GM18909 (cell line): ENCODE measurements around the gene EEF2K.
"Not testable (repeated sequence)": the region's sequence is repeated elsewhere in the genome, so short reads cannot be mapped to it uniquely, and the experiment has no call there.

ENCODE experiments used
- ATAC-seq: cut with Tn5 transposase; IDR thresholded peaks from one replicate; pipeline ENCODE4 v1.9.1; 2021; ENCODE audit warnings: mild to moderate bottlenecking; ENCODE audit not compliant: unreplicated experiment, poor library complexity

The EEF2K gene

GRCh38 chr16:22284637-22285036, 78.6 kb downstream of the EEF2K start:
- no peak for ATAC-seq

GRCh38 chr16:22285080-22285479, 79.0 kb downstream of the EEF2K start:
- ATAC-seq = no peak

- no peak for ATAC-seq
Measured at GRCh38 chr16:22291020-22291419, 84.9 kb downstream of the EEF2K start.

- no peak for ATAC-seq
Measured at GRCh38 chr16:22291860-22292318, 85.8 kb downstream of the EEF2K start.

GRCh38 chr16:22292320-22292719, 86.2 kb downstream of the EEF2K start:
- ATAC-seq = no peak

- no peak for ATAC-seq
Measured at GRCh38 chr16:22293137-22294106, 87.3 kb downstream of the EEF2K start.

GRCh38 chr16:22296225-22297113, 90.4 kb downstream of the EEF2K start:
- peak; percentile 1 for ATAC-seq

GRCh38 chr16:22297114-22297870, 91.2 kb downstream of the EEF2K start, which contains the start of gene POLR3E:
POLR3E (plus strand) TSS chr16:22297409; CDS start chr16:22302969, 5,560 bp downstream.
- ATAC-seq = peak; percentile 82

- peak; percentile 37 for ATAC-seq
Measured at GRCh38 chr16:22297871-22298733, 92.0 kb downstream of the EEF2K start.

GRCh38 chr16:22299036-22299435, 93.0 kb downstream of the EEF2K start:
- ATAC-seq = no peak

- no peak for ATAC-seq
Measured at GRCh38 chr16:22300427-22301071, 94.5 kb downstream of the EEF2K start.

GRCh38 chr16:22301423-22301822, 95.3 kb downstream of the EEF2K start:
- ATAC-seq = not testable (repeated sequence)

- ATAC-seq = no peak
Measured at GRCh38 chr16:22302776-22303363, 96.8 kb downstream of the EEF2K start.

GRCh38 chr16:22304411-22304810, 98.3 kb downstream of the EEF2K start:
- no peak for ATAC-seq

GRCh38 chr16:22306788-22307187, 100.7 kb downstream of the EEF2K start:
- no peak for ATAC-seq

- ATAC-seq = no peak
Measured at GRCh38 chr16:22307838-22308237, 101.8 kb downstream of the EEF2K start.

GRCh38 chr16:22308824-22309520, 102.9 kb downstream of the EEF2K start:
- ATAC-seq = no peak

- no peak for ATAC-seq
Measured at GRCh38 chr16:22311520-22311919, 105.4 kb downstream of the EEF2K start.
